Myocyte (in vitro differentiated cells): ENCODE data around the gene SORBS1. TPM values are rescaled to one million over a fixed set of nuclear protein-coding genes. Genes with fewer than 3 reads are reported as not detected.

Experiments used
- DNase-seq: peaks from one replicate; pipeline ENCODE4 v3.0.0-alpha.2; 2012; ENCODE audit warnings: low read depth
- total RNA-seq: library from RNA; depleted of rRNA; stranded (reverse); fragments of >200 nt; gene quantifications from 2 replicates; pipeline ENCODE4 v1.2.3, GENCODE V29; 2014

The SORBS1 gene
- total RNA-seq, 1 donor from 2014 or later, result 112 TPM

DNA sequence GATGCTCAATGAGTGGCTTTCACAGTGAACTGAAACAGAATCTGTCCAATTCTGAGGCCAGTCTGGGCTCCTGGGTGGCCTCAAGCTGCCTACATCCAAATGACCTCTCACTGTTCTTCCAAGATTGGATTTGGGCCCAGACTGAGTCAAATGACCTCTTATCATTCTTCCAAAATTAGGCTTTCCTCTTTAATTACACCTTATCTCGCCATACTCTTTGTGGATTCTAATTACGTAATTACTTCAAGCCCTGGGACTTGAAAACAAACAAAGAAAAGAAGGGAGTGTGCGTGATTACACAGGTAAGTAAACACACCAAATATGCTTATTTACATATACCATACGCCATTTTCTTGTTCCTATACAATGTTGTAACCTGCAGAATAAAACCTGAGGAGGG is 18.8 kb downstream of the SORBS1 start:
- no peak for DNase-seq

DNA sequence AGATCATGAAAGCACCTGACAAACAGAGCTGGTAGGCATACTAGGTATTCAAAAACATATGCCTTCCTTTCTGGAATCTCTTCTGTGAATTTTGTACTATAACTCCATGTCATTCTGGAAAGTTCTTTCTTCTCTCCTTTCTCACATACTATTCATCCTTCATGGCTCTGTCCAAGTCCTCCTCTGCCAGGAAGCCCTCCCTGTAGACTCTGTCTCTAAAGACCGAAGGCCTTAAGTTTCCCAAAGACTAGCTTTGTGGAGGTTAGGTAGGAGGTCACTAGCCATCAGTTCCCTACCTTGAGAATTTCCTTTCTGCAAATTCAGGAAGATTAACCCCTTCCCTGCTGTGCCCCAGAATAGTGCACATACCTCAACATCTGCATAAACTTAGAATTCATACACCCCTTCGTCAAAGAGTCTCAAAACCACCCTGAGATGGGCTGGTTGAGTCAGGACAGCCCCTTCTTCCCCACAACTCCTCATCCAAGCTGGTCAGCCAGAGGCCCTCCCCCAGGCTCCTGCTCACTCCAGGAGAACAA is 20.6 kb downstream of the SORBS1 start:
- no peak for DNase-seq

DNA sequence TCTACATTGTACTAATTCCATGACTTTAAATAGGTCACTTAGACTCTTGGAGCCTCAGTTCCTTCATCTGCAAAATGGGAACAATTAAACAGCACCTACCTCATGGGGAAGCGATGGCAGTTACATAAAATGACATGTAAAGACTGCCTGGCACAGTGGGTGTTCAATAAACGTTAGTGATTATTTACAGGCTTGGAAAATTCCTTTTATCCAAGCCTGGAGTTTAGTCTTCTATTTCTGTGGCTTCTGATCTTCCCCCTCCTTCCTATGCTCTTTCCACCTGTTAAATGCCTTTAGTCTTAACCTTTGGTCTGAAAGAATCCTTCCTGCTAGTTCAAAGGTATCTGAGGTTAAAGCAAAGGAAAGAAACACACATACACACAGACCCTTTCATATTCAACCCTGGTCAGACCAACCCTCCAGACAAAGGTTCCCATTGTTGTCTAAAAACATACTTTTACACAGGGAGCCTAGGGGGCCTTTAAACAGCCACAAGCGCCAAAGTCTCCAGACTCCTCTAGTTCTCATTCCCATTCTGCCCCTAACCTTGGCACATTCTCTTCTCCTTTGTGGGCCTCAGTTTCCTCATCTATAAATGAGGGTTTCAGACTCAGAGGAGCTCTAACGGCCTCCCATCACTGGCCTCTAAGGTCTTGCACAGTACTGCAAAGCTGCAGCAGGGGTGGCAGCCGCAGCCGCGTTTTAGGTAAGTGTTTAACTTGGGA is 21.4 kb downstream of the SORBS1 start:
- DNase-seq, result no peak

DNA sequence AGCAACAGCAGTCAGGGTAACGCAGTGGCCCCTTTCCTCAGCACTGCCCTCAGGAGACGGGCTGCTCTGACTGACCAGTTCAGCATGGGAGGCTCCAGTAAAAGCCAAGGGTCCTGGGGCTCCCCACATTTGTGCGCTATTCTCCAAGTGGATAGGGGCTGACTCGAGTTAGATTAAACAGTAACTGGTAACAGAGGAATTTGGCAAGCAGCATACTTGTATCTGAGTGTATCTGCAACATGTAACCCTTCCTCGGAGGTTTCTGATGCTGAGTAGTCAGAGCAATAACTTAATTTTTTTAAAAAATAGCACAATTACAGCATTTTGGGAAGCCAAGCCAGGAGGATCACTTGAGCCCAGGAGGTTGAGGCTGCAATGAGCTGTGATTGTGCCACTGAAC is 22.8 kb downstream of the SORBS1 start:
- DNase-seq, result no peak

DNA sequence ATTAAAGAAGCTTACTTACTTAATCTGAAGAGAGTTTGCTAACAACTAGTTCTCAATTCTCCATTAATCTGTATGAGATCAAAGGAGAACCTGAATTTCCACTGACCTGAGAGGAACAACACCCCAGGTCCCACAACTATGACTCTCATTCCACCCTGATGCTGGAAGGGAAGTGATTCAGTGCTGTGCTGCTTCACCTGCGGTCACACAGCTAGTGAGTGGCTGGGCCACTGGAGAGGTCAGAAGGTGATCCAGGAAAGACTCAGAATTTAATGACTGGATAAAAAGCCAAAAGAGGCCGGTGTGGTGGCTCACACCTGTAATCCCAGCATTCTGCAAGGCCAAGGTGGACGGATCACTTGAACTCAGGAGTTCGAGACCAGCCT is 23.6 kb downstream of the SORBS1 start:
- DNase-seq, result no peak

DNA sequence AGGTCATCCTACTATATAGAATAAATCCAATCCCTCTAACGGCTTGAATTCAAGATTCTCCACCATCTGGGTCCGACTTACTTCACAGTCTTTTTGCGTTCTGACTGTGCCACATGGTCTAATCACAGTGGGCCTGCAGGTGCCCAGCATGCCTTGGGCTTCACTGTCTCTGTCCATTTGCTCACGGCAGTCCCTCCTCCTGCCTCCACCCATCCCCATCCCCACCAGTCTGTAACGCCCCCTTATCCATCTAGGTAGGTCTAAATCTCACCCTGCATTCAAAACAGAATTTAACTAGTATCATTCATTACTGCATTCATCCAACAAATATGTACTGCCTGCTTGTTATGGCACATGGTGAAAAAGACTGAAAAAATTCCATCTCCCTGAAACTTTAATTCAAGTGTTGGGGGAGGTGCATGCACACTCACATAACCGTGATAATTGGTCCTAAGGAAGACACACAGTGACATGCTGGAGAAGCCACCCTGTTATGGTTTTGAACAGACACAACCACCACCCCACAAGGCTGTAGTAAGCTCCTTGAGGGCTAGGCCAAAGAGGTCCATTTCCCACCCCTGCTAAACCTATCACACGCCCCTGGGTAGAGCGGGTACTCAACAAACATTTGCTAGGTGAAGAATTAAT is 24.2 kb downstream of the SORBS1 start:
- no peak for DNase-seq

DNA sequence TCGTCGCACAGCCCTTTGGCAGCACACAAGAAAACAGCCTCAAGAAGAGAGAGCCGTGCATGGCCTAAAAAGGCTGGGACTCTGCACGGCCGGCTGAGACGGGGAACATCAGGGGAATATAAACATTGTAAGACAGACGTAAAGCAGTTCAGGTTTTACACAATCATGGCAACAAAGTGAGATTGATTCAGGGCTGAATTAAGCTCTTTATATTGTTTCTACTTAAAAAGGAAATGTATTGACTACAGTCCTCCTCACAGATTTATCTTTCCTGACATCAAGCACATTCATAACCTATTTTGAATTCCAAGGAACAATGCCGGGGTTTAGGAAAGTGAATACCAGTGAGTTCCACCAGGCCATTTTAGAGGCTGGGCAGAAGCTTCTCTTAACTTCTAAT is 25.2 kb downstream of the SORBS1 start:
- DNase-seq, result no peak

DNA sequence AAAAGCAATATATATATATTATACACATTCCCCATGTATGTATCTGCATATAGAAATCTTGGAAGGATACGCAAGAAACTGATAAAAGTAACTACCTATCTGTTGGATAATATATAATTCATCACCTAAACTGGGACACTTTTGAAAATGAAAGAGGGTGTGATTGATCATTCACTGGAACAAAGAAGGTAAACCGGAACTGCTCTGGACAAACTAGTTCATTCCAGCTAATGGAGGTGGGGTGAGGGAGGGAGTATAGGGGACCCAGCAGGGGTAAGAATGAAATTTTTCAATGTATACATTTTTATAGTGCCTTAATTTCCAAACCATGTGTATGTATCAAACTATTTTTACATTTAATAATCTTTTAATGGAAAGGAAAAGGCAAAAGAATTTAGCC is 25.6 kb downstream of the SORBS1 start:
- no peak for DNase-seq

DNA sequence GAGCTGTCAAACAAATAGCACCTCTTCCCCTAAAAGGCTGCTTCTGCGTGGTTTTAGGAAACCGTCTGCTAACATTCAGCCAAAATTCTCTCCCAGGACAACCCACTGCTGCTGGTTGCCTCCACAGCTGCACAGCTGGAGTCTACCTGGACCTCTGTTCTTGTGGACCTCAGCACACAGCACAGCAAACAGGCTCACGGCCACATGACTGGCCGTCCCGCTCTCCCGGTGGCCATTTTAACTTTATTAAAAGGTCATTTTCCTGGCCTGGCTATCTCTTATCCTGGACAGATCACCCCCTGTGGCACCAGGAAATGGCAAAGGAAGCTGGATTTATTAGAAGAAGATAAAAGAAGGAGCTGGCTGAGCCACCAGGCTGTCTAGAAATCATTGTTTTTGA is 27.6 kb downstream of the SORBS1 start:
- no peak for DNase-seq

DNA sequence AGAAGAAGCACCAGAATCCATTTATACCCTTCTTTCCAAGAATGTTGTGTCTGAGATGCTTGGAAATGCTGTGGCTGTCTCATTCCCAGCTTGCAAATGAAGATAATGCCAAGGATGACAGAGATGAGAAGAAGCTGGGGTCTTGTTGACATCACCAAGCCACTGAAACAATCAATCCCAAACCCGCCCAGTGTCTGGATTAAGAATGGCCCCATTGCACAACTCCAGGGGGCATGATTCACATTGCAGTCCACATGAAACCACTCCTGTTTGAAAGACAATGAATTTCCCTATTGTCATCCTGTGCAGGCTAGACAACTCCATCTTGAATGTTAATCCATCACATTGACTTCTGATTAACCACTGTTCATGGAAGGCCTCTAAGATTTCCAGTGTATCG is 28.6 kb downstream of the SORBS1 start:
- DNase-seq, result no peak

DNA sequence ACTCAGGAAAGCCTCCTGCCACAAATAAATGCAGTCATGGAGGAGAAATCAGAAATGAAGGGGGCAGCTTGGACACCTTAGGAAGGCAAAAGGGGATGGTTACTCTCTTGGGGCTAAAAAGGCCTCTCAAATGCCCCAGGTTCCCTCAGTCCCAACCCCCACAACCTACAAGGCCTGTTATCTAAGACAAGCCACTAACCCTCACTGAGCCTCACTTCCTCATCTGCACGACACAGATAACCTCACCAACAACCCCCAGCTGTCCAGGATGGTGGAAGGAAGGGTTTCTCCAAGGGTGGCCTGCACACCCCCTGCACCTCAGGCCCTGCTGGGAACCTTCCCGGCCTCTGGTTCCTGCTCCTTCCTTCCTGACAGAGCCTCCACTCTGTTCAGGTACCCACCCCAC is 29.2 kb downstream of the SORBS1 start:
- DNase-seq, result no peak

DNA sequence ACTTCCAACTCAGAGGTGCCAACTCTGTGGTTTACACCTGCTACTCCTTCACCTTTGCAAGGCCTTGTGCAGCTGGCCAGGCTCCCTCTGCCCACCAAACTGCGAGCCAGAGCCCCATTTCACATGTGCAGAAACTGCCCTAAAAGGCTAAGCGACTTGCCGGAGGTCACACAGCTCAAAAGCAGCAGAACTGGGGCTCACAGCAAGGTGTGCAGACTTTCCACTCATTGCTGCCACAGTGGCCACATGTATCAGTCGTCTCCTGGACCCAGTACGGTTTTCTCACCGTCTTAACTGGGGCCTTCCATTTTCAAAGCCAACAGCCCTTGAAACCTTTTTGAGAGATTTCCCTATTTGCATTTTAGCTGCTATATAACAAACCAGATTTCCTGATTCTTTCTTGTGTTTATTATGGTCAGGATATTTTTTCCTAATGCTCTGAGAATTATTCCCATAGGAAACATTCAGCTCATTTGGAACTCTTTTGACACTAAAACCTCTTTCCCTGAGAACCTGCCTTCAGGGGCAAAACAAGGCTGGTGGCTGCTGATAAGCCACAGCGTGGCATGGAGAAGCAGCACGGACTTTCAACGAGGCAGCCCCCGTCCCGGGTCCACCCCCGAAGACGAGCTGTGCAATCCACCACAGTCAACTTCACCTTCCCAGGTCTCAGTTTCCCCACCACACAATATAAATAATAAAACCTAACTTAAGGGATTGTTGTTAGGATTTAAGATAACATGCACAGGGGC is 29.9 kb downstream of the SORBS1 start:
- no peak for DNase-seq

DNA sequence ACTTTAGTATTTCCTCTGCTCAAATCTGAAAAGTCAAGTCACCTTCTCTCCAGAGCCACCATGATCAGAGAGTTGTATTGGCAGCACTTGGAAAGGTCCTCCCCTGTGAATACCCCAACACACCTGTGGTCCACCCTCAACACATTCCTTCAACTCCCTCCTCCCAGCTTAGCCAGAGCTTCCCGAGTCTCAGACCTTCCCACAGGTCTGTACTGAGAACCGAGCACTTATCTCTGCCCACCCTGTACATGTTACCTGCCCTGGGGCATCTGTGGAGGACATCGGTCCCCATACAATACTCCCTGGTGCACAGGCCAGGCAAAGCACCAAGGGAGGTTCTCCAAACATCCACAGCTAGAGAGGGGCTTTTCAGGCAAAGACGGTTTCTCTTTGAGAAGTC is 30.6 kb downstream of the SORBS1 start:
- DNase-seq, result no peak

DNA sequence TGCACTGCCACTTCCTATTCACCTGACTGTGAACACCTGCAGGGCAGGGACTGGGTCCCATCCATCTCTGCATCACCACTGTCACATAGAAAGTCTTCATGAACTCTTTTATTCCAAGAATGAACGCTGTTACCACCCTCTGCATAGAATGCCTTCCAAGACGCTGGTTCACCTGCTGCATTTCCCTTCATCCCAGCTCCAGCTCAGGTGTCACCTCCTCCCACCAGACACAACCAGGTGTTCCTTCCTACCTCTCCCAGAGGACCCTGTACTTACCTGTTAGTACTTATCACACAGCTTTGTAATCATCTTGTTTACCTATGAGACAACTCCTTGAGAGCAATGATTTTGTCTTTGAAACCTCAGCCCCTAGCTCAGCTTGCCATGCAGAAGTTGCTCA is 31.1 kb downstream of the SORBS1 start:
- DNase-seq, result no peak

DNA sequence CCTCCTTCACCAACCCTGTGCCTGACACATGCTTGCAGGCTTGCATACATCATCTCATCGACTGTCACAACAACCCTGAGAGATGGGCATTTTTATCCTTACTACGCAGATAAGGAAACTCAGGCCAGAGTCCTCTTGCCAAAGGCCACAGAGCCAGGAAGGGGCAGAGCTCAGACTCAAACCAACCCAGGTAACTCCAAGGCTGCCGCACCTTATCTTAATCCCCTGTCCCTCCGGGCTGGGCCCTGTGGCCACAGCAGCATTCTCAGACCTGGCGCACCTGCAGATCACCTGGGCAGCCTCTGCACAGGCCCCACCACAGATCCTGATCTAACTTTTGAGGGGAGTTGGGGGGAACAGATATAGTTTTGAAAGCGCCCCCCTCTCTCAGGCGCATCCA is 35.1 kb downstream of the SORBS1 start:
- no peak for DNase-seq

DNA sequence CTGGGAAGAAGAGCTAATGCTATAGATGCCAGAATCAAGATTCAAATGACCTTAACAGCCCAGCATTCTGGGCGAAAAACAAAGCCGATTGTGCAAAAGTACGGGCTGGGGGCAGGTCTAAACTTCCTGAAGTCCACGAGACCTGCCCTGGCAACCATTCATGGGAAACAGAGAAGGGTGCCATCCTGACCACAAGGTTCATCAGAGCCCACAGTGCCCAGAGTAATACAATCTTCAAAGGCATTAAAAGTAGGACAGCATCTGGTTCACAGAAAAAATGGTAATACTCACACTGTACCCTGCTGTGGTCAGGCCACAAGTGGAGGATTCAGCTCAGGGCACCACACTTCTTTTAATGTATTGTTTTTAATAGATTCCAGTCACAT is 36.1 kb downstream of the SORBS1 start:
- peak; percentile 68 for DNase-seq

DNA sequence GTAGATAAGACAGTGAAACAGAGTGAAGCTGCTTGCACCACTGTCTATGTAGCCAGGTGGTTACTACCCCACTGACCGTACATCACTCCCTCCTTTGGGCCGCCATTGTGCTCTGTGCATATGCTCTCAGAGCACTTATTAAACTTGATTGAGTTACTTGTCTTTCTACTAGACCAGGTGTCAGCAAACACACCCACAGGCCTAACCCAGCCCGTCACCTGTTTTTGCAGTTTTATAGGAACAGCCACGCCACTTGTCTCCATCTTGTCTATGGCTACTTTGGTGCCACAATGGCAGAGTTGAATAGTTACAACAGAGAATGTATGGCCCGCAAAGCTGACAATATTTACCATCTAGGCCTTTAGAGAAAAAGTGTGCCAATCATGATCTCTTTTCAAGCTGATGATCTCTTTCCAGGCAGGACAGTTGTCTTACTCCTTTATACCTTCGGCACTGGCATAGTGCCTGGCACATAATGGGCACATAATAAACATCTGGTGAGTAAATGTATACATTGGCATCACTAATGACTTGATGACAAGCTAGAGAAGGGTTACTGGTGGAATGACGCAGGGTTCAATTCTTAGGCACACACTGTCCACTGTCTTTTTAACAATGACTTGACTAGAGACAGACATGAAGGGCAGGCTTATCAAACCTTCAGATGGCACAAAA is 36.7 kb downstream of the SORBS1 start:
- no peak for DNase-seq

DNA sequence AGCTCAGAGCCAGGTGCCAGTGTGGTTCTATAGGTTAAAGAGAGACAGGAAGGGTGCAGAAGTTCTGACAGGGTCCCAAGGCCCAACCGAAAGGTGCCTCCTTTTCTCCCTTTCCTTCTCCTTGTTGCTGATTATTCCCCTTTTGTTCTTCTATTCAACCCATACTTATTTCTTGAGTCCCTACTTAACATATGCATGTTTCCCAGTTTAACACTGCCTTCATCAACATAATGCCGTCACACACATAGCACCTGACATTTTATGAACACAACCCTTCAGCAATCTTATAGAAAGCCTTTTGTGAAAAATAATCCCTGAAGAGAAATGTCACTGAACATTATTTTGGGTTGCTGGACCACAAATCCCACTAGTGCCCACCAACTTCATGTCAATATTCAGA is 39.1 kb downstream of the SORBS1 start:
- DNase-seq, result no peak

DNA sequence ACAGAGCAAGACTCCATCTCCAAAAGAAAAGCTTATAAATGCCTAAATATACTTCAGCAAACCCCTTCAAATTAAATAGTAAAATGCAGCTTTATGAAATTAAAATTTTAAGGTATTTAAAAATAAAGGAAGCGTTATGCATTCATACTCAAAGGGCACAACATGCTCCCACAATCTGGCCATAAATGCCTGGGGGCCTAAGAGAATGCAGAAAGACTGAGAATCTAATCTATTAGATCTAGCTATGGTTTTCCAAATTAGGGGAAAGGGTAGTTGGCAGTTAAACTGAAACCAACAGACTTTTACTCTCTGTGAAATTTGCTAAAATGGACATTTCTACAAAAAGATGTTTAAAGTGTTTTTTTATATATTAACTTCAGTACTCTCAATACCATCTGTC is 40.6 kb downstream of the SORBS1 start:
- no peak for DNase-seq

DNA sequence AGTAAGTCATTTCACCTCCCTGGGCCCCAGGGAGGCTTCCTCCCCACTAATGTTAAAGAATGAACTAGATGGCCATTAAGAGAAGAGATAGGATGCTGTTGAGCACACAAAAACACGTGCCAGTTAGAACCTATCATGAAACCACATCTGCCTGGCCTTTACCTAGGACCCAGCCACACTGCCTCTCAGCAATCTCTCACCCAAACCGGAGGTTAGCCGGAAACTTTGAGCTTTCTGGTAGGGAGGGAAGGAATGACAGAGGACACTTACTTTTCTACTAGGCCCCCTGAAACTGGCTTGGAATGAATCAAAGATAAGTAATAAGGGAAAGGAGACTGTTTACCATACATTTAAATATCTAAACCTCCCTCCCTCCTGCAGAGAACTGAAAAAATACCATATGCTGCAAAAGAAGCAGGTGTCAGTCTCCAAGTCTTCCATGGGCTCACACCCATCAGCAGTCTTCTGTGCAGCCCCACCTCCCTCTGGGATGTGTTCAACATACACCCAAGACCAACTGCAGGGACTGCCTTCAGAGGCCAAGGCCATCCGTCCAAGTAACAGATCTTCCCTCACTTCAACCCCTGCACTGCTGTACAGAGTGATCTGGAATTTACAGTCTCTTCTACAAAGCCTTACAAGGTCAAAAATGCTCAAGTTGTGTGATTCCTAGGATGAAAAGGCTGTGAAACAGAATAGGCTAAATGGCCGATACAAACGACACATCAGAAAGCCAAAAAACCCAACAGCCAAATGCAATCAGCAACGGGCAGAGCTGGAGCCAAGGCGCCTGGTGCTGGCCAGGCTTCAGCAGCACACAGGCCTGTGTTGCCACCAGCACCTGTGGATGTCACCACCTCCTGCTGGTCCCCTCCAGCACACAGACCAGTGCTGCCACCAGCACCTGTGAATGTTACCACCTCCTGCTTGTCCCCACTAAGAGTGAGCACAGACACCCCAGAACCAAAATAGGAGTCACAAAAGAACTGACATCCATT is 42.4 kb downstream of the SORBS1 start:
- no peak for DNase-seq
